HG03342 (cell line): ENCODE measurements around the gene STARD13.

Experiments used
- ATAC-seq: cut with Tn5 transposase; IDR thresholded peaks from one replicate; pipeline ENCODE4 v1.9.1; 2021; ENCODE audit warnings: mild to moderate bottlenecking, moderate library complexity; ENCODE audit not compliant: unreplicated experiment

The STARD13 gene

DNA sequence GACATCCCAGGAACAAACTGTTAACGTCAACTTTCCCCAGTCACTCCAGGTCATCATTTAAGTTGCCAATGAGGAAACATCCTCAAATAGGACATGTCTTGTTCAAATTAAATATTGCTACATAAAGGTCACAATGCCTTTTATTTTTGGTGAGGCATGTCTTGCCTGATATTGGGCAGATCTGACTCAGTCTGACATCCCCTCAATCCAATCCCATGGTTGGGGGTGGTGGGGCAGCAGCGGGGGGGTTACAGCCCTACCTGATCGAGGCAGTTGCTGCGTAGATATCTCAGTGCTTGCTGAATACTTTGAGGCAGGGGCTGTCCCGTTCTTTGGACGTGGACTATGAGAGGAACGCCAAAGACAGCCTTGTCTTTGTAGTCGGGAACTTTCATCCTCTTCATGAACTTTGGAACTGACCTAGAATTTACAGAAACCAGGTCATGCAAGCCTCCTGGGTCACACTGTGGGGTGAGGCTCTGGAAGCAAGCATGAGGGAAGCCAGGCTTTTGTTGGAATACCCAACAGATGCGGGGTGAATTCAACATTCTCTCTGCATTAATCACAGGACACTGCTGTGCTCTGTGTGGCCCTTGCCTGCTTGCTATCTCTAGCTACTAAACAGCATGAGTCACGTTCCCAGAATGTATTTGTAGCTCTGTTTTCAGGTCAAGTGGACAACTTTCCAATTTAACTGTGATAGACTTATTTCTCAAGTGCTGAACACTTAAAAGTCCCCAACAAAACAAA lies 159.6 kb downstream of the STARD13 start:
- ATAC-seq, result no peak

DNA sequence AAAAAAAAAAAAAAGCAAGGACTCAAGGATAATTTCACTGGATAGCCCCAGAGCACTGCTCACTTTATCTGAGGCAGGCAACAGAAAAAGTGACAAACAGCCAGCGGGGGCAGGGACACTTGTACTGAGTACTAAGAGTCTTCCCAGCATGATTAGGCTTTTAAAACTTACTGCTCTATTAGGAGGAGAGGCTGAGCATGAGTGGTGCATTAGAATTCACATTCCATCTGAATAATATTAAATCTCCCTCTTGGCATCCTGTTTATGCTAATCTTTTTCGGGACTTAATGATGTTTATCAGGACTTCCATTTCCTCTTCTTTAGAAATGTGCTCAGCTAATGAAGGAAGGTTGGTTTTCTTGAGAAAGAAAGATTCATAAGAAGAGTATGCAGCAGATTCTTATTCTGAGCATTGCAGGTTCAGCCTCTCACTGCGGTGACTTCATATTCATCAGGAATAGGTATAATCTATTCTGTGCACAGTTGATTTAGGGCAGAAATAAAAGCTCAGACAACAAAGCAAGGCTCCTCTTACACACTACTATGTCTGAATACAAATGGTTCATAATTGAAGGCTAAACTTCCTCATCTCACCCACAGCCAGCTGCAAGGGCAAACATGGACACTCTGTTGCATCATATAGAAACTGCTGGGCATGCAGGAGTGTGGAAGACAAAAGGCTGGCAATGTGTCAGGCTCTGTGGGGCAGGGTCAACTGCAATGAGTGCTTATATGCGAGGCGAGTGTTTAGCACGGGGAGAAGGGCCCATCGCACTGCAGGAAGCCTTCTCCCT lies 162.3 kb downstream of the STARD13 start:
- ATAC-seq, result no peak

DNA sequence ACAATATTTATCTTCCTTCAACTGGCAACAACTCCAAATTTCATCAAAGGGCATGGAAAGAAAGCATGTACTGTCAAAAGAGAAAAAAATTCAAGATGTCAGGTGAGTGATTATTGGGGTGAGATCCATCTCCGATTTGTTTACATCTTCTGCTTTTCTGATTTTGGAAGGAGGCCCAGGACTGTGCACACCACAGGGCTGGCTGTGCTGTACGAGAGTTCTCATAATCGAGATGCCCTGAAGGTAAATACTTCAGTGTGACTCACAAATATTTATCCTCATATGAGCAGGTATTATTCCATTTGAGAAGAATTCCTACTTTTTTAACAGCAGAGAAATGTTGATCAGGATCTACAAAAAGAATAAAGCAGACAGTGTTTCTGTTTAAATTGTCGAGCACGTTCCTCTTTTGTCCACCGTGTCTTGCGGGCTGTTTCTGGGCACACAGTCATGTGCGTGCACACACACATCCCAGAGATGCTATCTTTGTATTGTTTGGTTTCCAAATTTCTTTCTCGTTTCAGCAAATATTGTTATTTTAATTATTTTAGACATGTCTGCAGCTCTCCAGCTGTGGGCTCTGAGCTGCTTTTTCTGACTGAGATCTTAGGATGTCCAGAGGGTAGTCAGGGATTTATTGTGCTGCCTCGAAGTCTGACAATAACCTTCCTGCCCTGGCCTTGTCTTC lies 165.6 kb downstream of the STARD13 start:
- no peak for ATAC-seq

DNA sequence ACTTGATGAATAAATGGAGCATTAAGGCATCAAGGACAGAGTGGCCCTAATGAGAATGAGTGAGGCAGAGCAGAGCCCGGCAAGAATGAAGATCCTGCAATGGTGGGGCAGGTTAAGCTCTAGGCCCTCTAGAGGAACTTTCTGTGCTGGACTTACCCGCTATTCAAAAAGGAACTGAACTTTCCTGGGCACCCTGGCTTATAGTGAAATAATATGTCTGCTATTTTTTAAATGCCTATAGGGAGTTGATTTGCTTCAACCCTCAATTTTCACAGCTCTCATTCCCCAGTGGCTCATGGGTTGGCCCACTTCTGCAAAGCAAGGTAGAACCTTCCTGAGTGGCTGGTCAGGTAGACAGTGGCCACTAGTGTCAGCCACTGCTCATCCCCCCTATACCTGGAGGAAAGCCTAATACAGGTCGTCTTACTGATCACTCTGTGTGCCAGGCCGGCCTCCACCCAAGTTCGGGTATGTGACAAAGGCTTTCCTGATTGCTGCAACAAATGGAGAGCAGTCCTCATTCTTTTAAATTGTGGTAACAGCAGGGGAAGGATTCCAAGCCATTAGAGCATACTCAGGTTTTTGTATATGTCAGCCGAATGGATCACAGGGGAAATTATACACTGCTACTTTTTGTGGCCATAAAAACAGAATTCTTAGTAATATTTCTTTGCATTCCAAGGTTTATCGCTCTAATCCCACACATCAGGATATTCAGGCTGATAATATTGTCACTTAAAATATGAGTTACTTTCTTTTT lies 166.4 kb downstream of the STARD13 start:
- ATAC-seq, result no peak

DNA sequence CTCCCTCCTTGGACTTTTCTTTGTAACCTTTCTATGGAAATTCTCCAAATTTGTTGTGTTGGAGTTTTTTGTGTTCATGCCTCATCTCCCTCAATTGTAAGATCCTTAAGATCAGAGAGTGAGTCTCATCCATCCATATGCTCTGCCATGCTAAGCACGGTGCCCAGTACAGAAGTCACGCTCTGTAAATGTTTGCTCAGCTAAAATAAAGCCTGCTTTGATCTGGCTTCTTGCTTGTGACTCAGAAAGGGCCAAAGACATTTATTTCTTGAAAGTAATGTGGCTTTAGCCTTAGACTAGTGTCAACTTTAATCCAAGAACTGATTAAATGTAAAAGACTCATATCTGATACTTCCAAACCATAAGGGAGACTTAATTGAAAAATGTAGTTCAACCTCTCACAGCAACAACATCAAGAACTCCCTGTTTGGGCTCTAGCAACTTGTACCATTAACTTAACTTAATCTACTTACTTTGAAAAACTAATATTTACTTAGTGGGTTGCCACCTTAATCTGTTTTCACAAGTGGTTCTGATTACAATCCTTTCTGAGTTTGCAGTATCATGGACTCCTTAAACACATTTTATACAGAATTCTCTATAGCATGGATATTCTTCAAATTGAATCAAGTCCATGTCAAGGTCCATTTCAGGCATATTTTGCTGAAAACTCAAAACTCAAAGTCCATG lies 169.1 kb downstream of the STARD13 start:
- ATAC-seq, result no peak

DNA sequence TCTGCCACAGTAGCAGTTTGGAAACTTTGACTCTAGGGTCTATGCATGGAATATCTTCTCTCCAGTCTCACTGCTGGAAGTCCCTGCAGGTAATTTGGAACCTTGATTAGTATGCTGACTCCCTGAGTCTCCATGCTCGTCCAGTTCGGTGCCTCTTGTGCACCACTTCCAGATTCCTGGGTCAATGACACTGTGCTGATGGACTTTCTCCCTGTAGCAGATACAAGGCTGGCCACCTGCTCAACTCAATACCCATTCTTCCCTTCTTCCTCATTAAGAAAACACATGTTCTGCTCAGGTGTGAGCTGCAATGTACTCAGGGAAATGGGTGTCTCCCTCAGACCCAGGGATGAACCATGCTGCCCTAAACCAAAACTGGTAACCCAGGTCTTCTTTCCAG lies 170.3 kb downstream of the STARD13 start:
- no peak for ATAC-seq

DNA sequence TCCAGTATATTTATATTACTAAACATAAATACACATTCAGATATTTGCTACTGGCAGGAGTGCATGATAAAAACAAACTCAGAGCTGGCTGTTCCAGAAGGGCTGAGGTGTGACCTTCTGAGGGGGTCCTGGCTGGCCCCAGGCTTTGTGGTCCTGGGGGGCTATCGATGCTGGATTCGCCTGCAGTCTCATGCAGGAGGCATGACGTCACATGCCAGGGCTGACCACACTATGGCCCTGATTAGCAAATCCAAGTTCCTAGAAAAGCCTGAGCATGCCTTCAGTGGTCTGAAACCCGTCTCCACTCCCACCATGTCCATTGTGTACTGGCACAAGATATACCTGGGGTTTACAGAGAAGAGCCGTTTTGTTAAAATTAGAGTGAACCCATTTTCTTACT lies 171.4 kb downstream of the STARD13 start:
- no peak for ATAC-seq

DNA sequence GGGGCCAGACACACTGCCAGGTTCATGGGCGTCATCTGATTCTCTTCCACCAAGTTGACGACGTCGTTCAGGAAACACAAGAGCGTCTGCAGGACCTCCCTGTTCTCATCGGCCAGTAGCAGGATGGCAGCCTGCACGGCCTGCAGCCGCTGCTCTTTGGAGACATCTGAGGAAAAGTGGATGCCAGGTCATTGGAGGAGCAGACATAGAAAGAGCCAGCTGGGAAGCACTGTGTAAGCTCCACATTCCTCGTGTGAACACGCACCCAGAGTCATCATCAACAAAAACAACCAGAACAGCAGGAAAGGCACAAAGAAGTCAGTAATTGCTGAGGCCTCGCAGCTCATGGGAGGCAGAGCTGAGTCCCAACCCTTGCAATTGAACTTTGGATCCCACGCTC lies 172.8 kb downstream of the STARD13 start:
- ATAC-seq, result no peak

DNA sequence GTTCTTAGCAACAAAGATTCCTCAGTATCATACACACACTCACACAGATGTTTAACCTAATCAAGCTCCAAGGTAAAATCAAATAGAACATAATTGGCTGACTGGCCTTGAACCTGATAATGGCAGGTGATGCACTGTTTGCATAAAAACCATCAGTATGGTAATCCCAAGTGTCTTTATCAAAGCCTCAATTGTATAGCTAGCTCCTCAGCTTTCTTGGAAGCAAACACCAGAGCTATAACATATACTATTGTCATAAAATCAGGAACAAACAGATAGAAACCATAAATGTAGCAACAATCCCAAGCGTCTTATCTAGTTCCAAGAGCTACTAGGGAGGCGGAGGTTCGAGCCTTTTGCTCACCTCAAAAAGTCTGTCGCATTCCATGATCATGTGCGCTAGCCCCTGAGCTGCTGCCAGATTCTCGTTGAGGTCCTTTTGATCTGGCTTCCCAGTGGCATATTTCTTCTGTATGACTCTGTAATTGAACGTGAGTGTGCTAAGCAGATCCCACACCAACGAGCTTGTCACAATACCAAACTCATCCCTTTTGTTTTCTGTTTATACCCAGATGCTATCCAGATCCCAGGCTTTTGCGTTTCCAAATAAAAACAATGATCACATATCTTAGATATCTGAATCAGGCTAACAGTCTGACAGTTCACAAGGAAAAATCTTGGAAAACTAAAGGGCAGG lies 174.0 kb downstream of the STARD13 start:
- no peak for ATAC-seq

DNA sequence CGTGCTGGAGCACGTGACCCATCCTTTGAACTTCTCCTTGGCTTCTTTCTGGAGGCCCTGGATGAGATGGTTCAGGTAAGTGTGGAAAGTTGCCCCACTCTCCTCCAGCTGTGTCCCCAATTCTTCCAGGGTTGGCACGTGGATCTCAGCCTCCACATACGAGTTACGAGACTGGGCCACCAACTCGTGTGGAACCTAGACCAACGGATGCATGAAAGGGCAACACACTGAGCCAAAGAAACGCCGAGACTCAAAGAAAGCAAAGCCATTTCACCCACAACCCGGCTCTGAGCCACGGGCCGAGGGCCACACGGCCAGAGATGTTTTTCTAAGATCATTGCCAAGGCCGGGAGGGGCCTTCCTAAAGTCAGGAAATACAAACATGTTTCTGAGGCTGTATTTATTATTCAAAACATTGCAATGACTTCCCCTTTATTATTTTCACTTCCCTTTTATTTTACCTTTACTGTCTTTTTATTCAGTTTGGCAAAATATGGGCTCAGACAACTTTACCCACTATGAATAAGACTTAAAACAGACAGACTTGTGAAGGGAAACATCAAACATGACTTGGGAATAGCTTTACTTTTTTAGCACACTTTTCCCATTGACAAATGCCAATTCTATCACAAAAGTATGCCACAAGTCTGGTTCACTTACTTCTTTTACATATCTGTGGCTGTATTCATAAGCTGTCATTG lies 174.7 kb downstream of the STARD13 start:
- peak; percentile 59 for ATAC-seq

DNA sequence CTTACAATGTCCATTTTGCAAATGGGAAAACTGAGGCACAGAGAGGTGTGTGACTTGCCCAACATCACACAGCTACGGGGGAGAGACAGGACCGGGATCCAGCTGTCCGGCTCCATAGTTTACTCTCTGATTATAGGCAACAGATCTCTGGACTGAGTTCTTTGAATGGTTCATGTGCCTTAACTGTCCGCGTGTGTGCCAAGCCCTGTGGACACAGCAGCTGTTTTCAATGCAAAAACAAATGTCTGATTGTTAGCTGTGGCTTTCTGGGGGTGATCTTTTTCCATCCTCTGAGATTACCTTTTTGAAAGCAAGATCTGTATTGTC lies 175.2 kb downstream of the STARD13 start:
- no peak for ATAC-seq

DNA sequence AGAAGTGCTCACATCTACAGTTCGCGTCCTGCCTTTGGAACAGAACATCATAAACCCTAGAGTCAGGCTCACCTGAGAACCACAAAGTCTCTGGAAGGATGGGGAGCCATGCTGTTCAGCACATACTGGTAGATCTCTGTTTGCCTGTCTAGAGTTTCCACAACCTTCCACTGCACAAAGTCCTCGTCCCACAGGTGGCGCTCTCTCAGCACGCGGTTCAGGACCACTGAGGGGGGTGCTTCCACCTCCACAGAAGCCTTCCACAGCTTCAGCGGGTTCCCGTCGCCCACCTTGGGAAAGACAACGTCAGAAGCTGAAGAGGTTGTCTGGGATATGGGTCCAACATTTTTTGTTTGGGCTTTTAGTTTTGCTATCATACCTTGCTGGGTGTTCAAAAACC lies 175.8 kb downstream of the STARD13 start:
- peak; percentile 32 for ATAC-seq

DNA sequence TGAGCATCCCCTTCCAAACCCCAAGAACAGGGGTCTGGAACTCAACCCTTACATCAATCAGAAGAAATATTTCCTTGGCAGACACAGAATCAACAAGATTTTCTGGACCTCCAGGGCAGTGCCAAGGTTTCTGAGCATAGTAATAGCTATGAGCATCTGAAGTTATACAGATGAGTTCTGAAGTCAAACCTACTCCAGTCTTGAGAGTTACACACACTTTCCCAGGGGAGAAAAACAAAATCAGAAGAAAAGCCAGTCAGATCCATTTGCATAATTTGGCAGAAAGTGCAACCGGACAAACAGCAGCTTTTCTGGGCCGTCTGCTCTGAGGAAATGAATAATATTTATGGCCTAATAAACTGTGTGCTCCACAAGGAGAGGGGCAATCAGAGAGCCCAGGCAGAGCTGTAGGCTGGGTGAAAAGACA lies 176.3 kb downstream of the STARD13 start:
- ATAC-seq, result peak; percentile 24

DNA sequence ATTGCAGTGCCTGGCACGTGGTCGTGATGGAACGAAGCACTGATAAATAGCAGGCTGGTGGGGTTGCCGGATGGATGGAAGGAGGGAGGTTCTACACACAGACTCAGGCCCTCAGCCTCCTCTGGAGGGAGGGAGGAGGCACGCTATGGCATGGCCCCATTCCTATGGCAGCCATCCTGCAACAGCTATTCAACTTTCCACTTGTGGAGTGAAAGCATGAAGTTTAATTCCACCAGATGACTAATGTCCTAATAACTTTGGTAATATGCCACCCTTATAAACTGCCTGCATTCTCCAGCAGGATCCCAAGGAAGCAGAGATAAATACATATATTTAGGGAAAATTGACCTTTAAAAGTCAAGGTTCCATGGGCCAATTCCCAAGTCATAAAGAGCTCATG lies 176.9 kb downstream of the STARD13 start:
- no peak for ATAC-seq

DNA sequence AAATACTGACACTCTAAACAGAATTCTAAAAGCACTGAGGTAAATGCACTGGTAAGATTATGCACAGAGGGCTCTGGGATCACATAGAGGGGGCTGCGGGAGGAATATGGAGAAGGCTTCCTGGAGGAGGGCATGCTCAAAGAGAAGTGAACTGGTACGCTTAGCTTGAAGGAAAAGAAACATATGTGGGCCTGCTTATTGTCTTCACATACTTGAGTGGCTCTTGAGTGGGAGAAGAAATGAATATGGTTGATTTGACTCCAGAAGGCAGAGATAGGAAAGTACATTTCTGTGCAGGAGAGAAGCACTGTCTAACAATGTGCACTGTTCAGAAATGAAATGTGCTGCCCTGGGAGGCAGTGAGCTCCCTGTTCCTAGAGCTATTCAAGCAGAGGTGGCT lies 178.2 kb downstream of the STARD13 start:
- ATAC-seq, result no peak

DNA sequence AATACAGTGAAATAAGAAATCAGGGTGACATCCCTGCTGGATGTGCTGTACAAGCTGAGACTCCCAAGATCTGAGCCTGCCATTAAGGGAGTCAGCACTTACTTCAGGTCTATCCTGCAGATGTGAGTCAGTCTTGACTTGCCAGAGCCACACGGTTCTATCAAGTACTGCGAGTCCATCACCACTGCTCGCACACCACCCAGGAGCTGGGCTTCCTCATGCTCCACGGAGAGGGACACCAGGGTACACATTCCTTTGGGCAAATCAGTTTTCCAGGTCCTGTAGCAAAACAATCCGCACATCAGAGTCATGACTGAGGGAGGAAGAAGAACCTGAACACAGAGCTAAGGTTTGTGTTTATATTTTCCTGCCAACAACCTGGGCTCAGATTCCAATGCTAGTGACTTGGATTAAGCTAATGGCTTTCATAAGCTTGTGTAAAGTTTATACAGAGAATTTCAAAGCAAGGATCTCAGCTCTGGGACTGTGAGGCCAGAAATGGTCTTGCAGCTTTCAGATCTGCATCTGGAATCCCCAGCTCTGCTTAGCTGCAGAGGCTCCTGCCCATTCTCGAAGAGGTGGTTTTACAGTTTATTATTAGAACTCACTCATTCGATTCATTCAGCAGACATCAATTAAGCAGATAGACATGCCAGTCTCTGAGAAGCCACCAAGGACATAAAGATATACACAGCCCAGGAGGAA lies 178.7 kb downstream of the STARD13 start:
- no peak for ATAC-seq

DNA sequence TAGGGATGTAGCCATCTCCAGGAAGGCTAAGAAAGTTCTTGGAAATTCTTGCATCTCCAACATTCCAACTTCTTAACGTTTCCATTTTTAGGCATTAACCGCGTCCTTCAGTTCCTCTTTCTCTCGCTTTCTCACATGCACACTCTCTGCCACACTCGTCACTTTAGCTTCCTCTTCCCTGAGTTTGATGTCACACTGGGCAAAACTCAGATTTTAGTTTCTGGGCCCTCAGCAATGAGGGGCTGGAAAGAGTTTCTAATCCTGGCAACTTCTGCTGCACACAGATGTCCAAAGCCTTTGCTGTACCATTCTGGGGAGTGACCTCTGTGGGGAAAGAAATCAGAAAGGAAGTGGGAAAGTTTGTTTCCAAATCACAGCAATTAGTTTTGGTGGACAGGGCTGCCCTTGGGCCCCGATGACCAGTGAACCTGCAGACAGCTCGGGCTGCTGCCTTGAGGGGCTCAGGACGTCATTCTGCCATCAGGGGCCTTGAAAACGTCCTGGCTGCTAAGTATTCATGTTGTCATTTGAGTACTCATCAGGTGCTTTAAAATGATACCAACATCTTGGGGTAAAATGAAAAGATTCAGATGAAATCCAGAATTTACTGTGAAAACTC lies 180.1 kb downstream of the STARD13 start:
- no peak for ATAC-seq

DNA sequence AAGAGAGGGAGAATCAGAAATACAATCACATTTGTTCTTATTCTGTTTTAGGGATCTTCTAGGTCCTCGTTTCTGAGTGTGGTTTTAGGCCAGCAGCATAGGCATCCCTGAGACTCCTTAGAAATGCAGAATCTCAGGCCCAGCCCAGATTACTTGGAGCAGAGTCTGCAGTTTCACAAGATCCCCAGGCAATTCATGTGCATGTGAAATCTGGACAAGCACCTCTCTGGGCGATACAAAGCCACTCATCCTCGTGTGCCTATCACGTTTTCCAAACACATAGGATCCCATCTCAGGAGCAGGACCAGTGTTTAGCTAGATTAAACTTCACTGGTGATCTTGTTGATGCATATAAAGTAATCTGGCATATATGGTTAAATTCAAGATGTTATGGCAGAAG lies 182.1 kb downstream of the STARD13 start:
- ATAC-seq, result no peak
